Endothelial cell of umbilical vein (primary cell): Measurements from ENCODE around the gene ADAMTS6. TPM values are rescaled to one million over a fixed set of nuclear protein-coding genes. Genes with fewer than 3 reads are reported as not detected.

Experiments used
- BruUV-seq: library from RNA; stranded (reverse); fragments of 400-500 nt; replicated peaks from 2 replicates; lab custom pipeline; 2021; lab: Mats Ljungman, UMichigan
- CTCF ChIA-PET: fragments of 300-600, 350-600 bp; sonication (Branson Sonifier 250); formaldehyde crosslinking; loops from one replicate; lab custom pipeline; 2021; ENCODE audit warnings: antibody characterized with exemption, inconsistent platforms; lab: Charles Lee
- POLR2A ChIA-PET: fragments of 300-600, 350-600 bp; sonication (Branson Sonifier 250); formaldehyde crosslinking; loops from one replicate; lab custom pipeline; 2021; ENCODE audit warnings: antibody characterized with exemption, inconsistent platforms; lab: Charles Lee
- DNase-seq: peaks from one replicate; pipeline ENCODE4 v3.0.0-alpha.2; 2011; ENCODE audit warnings: low read depth, low spot score
- FAIRE-seq: peaks from 2 replicates; lab custom pipeline; 2011; peaks lifted over from hg19 to GRCh38; lab: Jason Lieb, UNC
- H2AFZ ChIP-seq: 2 replicates; pipeline ENCODE4 v1.6.0; 2012; ENCODE audit warnings: low read depth, low read length, control low read depth, inconsistent platforms
- H3K27ac ChIP-seq: 2 replicates; pipeline ENCODE4 v1.5.1; 2011; ENCODE audit warnings: low read depth, mild to moderate bottlenecking, control low read depth, low read length, moderate library complexity; ENCODE audit not compliant: insufficient read depth
- H3K27me3 ChIP-seq, 2 experiments: 2 replicates each; pipeline versions ENCODE4 v1.6.0 to v1.6.1; 2011; ENCODE audit warnings: low read length in 2 of 2, mixed read lengths in 1 of 2; ENCODE audit not compliant: control insufficient read depth in 2 of 2, insufficient read depth in 2 of 2
- H3K36me3 ChIP-seq, 2 experiments: 2 replicates in 1 of 2; 3 replicates in 1 of 2; pipeline ENCODE4 v1.5.1; 2011; ENCODE audit warnings: low read length in 2 of 2, mild to moderate bottlenecking in 1 of 2, moderate library complexity in 1 of 2; ENCODE audit not compliant: control insufficient read depth in 2 of 2, insufficient read depth in 2 of 2; ENCODE audit errors: extremely low read depth in 1 of 2
- H3K4me1 ChIP-seq: 3 replicates; pipeline ENCODE4 v1.5.1; 2011; ENCODE audit warnings: mild to moderate bottlenecking, low read length; ENCODE audit not compliant: control insufficient read depth, insufficient read depth; ENCODE audit errors: extremely low read depth
- H3K4me2 ChIP-seq: 2 replicates; pipeline ENCODE4 v1.6.1; 2011; ENCODE audit warnings: low read length, control low read depth, mixed read lengths; ENCODE audit not compliant: insufficient read depth
- H3K4me3 ChIP-seq, 3 experiments: fragments of 200-600 bp in 1 of 3; sonication (generic), shearing (Covaris generic) in 1 of 3; replicated peaks in 1 of 3; 2 replicates each; pipeline ENCODE4 v1.5.1; 2011 to 2016; ENCODE audit warnings: control low read depth in 3 of 3, low read length in 3 of 3, mild to moderate bottlenecking in 2 of 3, inconsistent platforms in 1 of 3, low read depth in 1 of 3, moderate library complexity in 1 of 3; ENCODE audit not compliant: insufficient read depth in 1 of 3
- H3K79me2 ChIP-seq: 2 replicates; pipeline ENCODE4 v1.6.0; 2012; ENCODE audit warnings: low read length, inconsistent platforms; ENCODE audit not compliant: control insufficient read depth, insufficient read depth
- H3K9ac ChIP-seq: replicated peaks from 2 replicates; pipeline ENCODE3; 2011; ENCODE audit warnings: low read length, control low read depth; ENCODE audit not compliant: insufficient read depth; ENCODE audit errors: extremely low read depth
- H3K9me1 ChIP-seq: replicated peaks from 3 replicates; pipeline ENCODE4 v1.6.0; 2011; ENCODE audit warnings: mild to moderate bottlenecking, low read length; ENCODE audit not compliant: control insufficient read depth, insufficient read depth; ENCODE audit errors: extremely low read depth
- H3K9me3 ChIP-seq: replicated peaks from 2 replicates; pipeline ENCODE4 v1.5.1; 2012; ENCODE audit warnings: low read length, inconsistent platforms; ENCODE audit not compliant: control insufficient read depth, insufficient read depth
- H4K20me1 ChIP-seq: replicated peaks from 2 replicates; pipeline ENCODE3; 2011; ENCODE audit warnings: mild to moderate bottlenecking, low read length; ENCODE audit not compliant: control insufficient read depth, insufficient read depth; ENCODE audit errors: extremely low read depth
- EZH2 ChIP-seq: IDR thresholded peaks from 2 replicates; pipeline ENCODE4 v1.6.1; 2012; ENCODE audit warnings: borderline replicate concordance, low read depth, mild to moderate bottlenecking, moderate library complexity, low read length, inconsistent platforms; ENCODE audit not compliant: severe bottlenecking
- FOS ChIP-seq: IDR thresholded peaks from 2 replicates; pipeline ENCODE4 v1.6.1; 2011; ENCODE audit warnings: mild to moderate bottlenecking, low read length, moderate library complexity, borderline replicate concordance; ENCODE audit not compliant: insufficient read depth
- GATA2 ChIP-seq: IDR thresholded peaks from 2 replicates; pipeline ENCODE4 v1.7.0; 2011; ENCODE audit warnings: low read depth, mild to moderate bottlenecking, moderate library complexity, mixed read lengths, low read length; ENCODE audit not compliant: insufficient read length, insufficient read depth
- JUN ChIP-seq: IDR thresholded peaks from 2 replicates; pipeline ENCODE4 v1.6.1; 2011; ENCODE audit warnings: borderline replicate concordance, low read depth; ENCODE audit not compliant: insufficient read length, insufficient read depth
- MYC ChIP-seq: IDR thresholded peaks from one replicate; pipeline ENCODE4 v1.6.1; 2011; ENCODE audit warnings: mild to moderate bottlenecking, low read depth, low read length
- POLR2A ChIP-seq: IDR thresholded peaks from 2 replicates; pipeline ENCODE4 v1.6.1; 2012; ENCODE audit warnings: low read depth, mild to moderate bottlenecking, control low read depth, low read length
- POLR2AphosphoS5 ChIP-seq: IDR thresholded peaks from 2 replicates; pipeline ENCODE4 v1.6.1; 2012; ENCODE audit warnings: low read depth, mild to moderate bottlenecking, control low read depth, low read length, moderate library complexity; ENCODE audit not compliant: insufficient read depth
- dilution Hi-C: fragments of 300-500 bp; cut with MboI; formaldehyde crosslinking; loops from one replicate; pipeline ENCODE4 v1.15.0; 2019; ENCODE audit warnings: low sequenced_read_pairs; ENCODE audit not compliant: extremely low pct_ligation_motif_present
- intact Hi-C: fragments of 100-400 bp; cut with micrococcal nuclease; formaldehyde crosslinking; loops from one replicate; pipeline ENCODE4 v1.10.0; 2022
- polyA plus RNA-seq, 4 experiments: library from polyadenylated mRNA; depleted of rRNA in 3 of 4; stranded (reverse) in 3 of 4; unstranded in 1 of 4; fragments of >200 nt; gene quantifications; 2 replicates each; pipeline versions ENCODE4 v1.2.1 to v1.2.3, GENCODE V29; 2011 to 2012; ENCODE audit warnings: missing spikeins in 1 of 4
- total RNA-seq: library from RNA; stranded (reverse); gene quantifications from 2 replicates; pipeline ENCODE4 v1.2.3, GENCODE V29; 2021
- TF ChIP-seq, protein P1 (sequence below), 2 donors: IDR thresholded peaks; 1 replicate in 1 of 2; 2 replicates in 1 of 2; pipeline ENCODE4 v1.5.1; 2011; ENCODE audit warnings: low read length in 2 of 2, mild to moderate bottlenecking in 2 of 2, moderate library complexity in 2 of 2, control low read depth in 1 of 2, inconsistent platforms in 1 of 2, low read depth in 1 of 2; ENCODE audit not compliant: insufficient read depth in 1 of 2; ENCODE audit errors: extremely low read depth in 1 of 2
- TF ChIP-seq, protein P2 (sequence below): IDR thresholded peaks from 2 replicates; pipeline ENCODE4 v1.6.1; 2011; ENCODE audit not compliant: insufficient read depth, insufficient read length

Gene ADAMTS6
- total and polyA plus RNA-seq, 2 donors (not counting 3 experiments of a cell fraction or from before 2014, with no cell fraction given): 20.4 to 43.4 TPM

DNA sequence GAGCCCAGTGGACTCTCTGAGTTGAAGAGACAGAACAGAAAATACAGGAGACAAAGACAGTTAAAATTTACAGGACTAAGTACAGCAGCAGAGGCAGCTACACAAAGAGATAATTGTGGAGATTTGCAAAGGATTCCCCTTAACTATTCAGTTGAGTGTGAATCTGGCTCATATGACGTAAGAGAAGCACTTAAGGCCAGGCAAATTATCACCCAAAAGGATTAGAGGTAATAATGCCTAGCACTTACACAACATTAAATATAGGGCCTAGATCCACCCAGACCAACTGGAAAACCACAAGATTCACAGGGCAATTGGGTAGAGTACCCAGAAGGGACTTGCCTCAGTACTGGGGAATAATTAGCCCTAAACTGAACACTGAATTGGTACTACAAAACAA, 41.3 kb downstream of the ADAMTS6 start:
- Histone ChIP-seq H3K36me3 (peaks cover 0 to 4% of the 10 kb centered on the region in 2 experiments), H3K79me2 (peaks cover 3% of the 10 kb centered on the region), H3K9me1 (no peaks in the 10 kb centered on the region), H3K27ac (no peak overlapping the region), H3K4me2 (no peak overlapping the region), H2AFZ (no peak overlapping the region), H3K9me3 (no peaks in the 10 kb centered on the region), H3K27me3 (no peaks in the 10 kb centered on the region), H3K4me1 (no peaks in the 10 kb centered on the region), H3K4me3 (no peak overlapping the region), H3K9ac (no peak overlapping the region), H4K20me1 (no peaks in the 10 kb centered on the region)
- intact Hi-C loops (no loop called here), dilution Hi-C loops (no loop called here)
- BruUV-seq: no TSS peak
- TF ChIP-seq POLR2A (no peak), EZH2 (no peak), JUN (no peak)
- FAIRE-seq (no peak), DNase-seq (no peak)
- POLR2A ChIA-PET: no interaction called here
- CTCF ChIA-PET: no interaction called here

DNA sequence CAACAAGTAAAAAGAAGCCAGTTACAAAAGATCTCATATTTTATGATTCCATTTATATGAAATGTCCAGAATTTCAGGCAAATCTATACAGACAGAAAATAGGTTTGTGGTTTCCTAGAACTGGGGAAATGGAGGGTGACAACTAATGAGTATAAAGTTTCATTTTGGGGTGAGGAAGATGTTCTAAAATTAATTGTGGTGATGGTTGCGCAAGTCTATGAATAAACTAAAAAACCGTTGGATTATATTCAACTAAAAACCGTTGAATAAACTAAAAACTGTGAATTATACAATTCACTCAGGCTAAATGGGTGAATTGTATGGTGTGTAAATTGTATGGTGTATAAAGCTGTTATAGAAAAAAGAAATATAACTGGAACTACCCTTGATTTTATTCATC, 47.6 kb downstream of the ADAMTS6 start:
- H3K4me1 ChIP-seq: no peaks in the 10 kb centered on the region
- intact Hi-C loops: no loop called here
- no peak overlapping the region for H3K4me3 ChIP-seq
- dilution Hi-C loops: no loop called here
- CTCF ChIA-PET: interaction anchor here (0.6 kb wide), 1 partner anchor 46 kb away, joined by 3 read pairs; no protein-coding TSS in a partner anchor
- no peak overlapping the region for H3K4me2 ChIP-seq
- TF ChIP-seq POLR2AphosphoS5 (no peak), FOS (no peak), GATA2 (no peak), JUN (no peak), MYC (no peak), EZH2 (no peak), POLR2A (no peak)
- TF ChIP-seq, protein P1, sequence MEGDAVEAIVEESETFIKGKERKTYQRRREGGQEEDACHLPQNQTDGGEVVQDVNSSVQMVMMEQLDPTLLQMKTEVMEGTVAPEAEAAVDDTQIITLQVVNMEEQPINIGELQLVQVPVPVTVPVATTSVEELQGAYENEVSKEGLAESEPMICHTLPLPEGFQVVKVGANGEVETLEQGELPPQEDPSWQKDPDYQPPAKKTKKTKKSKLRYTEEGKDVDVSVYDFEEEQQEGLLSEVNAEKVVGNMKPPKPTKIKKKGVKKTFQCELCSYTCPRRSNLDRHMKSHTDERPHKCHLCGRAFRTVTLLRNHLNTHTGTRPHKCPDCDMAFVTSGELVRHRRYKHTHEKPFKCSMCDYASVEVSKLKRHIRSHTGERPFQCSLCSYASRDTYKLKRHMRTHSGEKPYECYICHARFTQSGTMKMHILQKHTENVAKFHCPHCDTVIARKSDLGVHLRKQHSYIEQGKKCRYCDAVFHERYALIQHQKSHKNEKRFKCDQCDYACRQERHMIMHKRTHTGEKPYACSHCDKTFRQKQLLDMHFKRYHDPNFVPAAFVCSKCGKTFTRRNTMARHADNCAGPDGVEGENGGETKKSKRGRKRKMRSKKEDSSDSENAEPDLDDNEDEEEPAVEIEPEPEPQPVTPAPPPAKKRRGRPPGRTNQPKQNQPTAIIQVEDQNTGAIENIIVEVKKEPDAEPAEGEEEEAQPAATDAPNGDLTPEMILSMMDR (IDR thresholded peaks at IDR 0.05; ENCODE audit: extremely low read depth in 1 of 2, insufficient read depth in 1 of 2, low read depth in 1 of 2, low read length in 2 of 2): no peak
- TF ChIP-seq, protein P2, sequence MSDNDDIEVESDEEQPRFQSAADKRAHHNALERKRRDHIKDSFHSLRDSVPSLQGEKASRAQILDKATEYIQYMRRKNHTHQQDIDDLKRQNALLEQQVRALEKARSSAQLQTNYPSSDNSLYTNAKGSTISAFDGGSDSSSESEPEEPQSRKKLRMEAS: no peak
- POLR2A ChIA-PET: no interaction called here
- peaks cover 0 to 3% of the 10 kb centered on the region in 2 experiments for H3K36me3 ChIP-seq
- H2AFZ ChIP-seq: no peak overlapping the region
- FAIRE-seq: no peak
- H3K27ac ChIP-seq: no peak overlapping the region
- no peaks in the 10 kb centered on the region for H3K27me3 ChIP-seq
- H3K9ac ChIP-seq: no peak overlapping the region
- no peaks in the 10 kb centered on the region for H3K79me2 ChIP-seq
- DNase-seq: no peak
- H4K20me1 ChIP-seq: no peaks in the 10 kb centered on the region
- H3K9me3 ChIP-seq: no peaks in the 10 kb centered on the region
- no TSS peak for BruUV-seq
- no peaks in the 10 kb centered on the region for H3K9me1 ChIP-seq
